Myocyte (in vitro differentiated cells): ENCODE data around the gene IL17RB. TPM values are rescaled to one million over a fixed set of nuclear protein-coding genes. Genes with fewer than 3 reads are reported as not detected.

ENCODE experiments used
- DNase-seq: peaks from one replicate; pipeline ENCODE4 v3.0.0-alpha.2; 2012; ENCODE audit warnings: low read depth
- polyA plus RNA-seq: library from polyadenylated mRNA; unstranded; fragments of >200 nt; gene quantifications from one replicate; pipeline ENCODE4 v1.2.1, GENCODE V29; 2012; ENCODE audit warnings: missing spikeins
- total RNA-seq: library from RNA; depleted of rRNA; stranded (reverse); fragments of >200 nt; gene quantifications from 2 replicates; pipeline ENCODE4 v1.2.3, GENCODE V29; 2014

The IL17RB gene, protein sequence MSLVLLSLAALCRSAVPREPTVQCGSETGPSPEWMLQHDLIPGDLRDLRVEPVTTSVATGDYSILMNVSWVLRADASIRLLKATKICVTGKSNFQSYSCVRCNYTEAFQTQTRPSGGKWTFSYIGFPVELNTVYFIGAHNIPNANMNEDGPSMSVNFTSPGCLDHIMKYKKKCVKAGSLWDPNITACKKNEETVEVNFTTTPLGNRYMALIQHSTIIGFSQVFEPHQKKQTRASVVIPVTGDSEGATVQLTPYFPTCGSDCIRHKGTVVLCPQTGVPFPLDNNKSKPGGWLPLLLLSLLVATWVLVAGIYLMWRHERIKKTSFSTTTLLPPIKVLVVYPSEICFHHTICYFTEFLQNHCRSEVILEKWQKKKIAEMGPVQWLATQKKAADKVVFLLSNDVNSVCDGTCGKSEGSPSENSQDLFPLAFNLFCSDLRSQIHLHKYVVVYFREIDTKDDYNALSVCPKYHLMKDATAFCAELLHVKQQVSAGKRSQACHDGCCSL
- not detected in 2 replicates for total RNA-seq
- 1.6 TPM for polyA plus RNA-seq

- no peak for DNase-seq
These were observed at the start of gene IL17RB, which contains the start of gene CHDH for GRCh38 chr3:53846134-53846850. IL17RB (plus strand) TSS chr3:53846568; CDS start chr3:53846589, 21 bp downstream. CHDH (minus strand) TSS chr3:53846419; CDS start chr3:53824008, 22,411 bp downstream.

DNA sequence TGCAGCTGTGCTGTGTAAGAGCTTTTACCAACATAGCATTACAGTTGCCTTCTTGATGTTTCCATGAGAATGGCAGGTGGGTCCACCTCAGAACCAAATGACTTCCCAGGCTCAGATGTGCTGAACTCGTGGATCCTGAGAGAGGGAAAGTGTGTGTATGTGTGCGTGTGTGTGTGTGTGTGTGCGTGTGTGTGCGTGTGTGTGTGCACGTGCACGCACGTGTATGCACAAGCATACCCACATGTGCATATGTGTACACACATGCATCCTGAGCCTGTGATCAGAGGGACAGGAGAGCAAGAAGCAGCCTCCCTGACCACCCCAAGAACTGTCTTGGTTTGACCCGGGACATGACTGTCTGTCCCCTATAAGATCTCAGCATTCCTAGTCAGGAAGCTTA, 48.2 kb upstream of the IL17RB start:
- no peak for DNase-seq

DNA sequence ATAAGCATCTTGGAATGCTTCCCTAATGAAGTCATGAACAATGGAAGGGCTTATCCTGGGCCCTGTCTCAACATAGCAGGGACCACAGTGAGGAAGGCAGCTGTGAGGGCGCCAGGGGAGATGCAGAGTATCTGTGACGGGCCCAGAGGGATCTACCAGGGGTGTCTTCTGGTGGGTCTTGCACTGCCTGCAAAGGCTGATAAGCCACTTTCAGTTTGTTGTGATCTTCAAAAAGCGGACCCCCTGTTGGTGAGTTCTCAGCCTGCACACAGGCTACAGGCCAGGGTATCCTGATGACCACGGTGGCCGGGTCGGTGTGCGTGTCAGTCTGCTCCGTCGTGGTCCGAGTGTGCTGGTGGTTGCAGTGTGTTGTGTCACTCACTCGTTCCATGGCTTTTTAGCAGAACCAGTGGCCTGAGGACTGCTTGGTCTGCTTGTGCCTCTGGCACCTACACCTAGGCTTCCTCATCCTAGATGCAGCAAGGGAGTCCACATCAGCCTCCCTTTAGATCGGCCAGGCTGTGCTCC, 47.0 kb upstream of the IL17RB start:
- DNase-seq = no peak

DNA sequence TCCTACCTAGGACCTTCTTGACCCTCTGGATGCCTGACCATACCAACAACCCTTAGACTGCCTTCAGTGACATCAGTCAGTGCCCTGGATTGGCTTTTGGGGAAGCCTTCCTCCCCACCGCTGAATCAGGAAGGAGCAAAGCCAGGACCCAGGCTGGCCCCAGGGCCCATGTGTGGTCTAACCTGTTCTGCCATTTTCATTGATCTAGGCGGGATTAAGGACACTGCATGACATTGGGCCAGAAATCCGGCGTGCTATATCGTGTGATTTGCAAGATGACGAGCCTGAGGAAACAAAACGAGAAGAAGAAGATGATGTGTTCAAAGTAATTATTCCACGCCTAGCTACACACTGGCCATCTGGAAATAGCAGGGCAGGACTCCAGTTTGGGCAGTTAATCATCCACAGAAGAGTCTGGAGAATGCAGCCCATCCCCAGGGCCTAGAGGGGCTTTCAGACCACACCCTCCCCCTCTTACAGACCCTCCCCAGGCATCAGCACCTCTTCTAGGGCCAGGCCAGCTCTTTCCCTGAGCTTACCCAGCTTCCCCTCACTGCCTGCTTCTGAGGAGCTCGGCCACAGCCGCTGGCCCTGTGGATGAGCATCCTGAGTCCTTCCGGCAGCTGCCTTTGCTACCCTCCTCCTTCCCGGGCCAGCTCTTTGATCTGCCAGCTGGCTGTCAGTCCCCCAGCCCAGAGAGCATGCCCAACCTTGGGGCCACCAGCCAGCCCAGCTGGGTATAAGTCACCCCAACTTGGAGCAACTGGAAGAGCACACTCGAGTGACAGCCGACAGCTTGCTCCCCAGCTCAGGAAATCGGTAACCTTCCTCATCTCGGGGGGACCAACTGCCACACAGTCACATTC, 46.1 kb upstream of the IL17RB start:
- DNase-seq = no peak

- no peak for DNase-seq
These were observed 45.0 kb upstream of the IL17RB start for GRCh38 chr3:53801319-53801718.

DNA sequence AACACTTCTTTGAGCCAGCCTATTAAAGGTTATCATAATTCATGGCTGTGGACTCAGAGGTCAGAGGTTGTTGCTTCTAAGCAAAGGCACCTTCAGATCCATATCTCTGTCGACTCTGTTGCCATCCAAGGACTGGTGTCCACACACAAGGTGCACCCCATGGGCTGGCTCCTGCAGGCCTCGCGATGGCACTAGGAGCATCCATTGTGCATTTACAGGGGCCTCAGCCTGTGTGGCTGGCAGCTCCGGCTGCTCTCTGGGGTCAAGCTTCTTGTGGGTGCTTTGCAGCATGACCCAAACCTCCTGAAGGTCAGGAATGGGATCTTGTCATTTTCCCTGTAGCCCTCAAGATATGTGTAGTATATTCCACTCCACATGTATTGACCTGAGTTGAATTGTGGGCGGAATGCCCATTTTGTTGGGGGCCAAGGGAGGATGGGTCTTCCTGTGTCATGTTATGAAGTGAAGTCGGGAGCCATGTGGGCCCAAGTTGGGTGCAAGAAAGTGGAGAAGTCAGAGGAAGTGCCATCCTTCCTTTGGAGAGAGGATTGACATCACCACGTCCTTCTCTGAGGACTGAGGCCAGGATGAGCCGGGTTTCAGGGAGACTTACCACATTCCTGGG, 44.0 kb upstream of the IL17RB start:
- no peak for DNase-seq

- DNase-seq = no peak
These were observed 43.1 kb upstream of the IL17RB start for GRCh38 chr3:53803124-53803815.

GRCh38 chr3:53803816-53804695, 42.3 kb upstream of the IL17RB start:
- no peak for DNase-seq

DNA sequence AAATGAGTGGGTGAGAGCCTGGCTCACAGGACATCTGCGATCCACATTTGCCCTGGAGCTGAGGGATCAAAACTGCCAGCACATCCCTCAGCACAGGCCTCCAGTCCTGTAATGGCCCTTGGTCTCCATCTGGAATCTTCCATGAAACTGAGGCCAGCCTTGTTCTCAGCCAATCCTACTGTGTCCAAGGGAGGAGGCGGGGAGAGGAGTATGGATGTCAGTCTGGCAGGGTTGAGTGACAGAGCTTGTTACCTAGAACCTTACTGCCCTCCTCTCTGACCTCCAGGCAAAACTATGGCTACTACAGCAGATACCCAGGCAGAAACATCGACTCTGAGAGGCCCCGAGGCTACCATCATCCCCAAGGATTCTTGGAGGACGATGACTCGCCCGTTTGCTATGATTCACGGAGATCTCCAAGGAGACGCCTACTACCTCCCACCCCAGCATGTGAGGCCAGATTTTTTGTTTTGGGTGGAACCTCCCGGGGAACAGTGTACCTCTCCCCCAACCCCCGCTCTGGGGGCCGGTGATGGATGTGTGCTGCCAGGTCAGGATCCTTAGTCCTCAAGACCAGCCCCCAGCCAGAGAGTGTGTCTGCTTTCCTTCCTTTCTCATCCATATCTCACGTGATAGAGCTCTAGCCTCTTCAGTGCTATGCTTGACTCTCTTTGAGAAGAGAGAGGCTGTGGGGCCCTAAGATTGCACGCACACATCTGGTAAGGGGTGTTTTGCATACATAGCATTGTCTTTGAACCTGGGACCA, 41.5 kb upstream of the IL17RB start:
- DNase-seq = peak; percentile 32

GRCh38 chr3:53805463-53806159, 40.8 kb upstream of the IL17RB start:
- no peak for DNase-seq

DNA sequence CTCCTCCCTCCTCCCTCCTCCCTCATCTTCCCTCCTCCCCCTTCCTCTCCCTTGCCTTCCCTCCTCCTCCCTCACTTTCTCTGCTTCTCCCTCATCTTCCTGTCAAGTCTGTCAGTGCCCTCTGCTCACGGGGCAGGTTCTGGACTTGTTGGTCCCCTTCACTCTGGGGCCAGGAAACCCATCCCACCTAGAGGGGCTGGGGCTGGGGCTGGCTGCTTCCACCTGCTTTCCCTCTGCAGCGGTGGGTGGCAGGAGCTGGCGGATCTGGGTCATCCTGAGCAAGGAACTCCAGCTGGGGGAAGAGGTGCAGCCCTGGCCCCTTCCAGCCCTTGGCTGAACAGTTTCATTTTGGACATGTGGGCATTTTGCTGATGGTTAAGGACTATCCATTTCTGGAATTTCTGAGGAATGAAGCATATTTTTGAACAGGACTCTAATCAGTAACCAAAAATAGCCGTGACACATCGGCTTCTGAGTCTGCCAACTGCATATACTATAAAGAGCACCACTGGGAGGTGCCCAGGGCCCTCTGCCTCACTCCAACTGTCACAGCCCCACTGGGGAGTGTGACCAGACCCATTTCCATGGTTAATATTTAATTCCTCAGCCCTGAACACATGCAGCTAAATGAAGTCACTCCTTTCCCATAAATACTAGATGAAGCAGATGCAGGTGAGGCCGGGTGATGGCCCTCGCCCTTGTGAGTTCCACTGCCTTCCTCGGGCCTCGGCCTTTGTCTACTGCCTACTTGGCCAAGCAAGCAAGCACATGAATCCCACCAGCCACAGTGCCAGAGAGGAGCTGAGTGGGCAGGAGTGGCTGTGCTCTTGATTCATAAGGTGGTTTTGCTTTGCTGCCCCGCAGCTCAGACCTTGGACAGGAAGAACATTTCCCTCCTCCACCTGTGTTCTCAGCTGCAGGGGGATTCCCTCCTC, 39.9 kb upstream of the IL17RB start:
- peak; percentile 74 for DNase-seq

- no peak for DNase-seq
These were observed 39.1 kb upstream of the IL17RB start for GRCh38 chr3:53807117-53807810.

GRCh38 chr3:53808496-53808895, 37.9 kb upstream of the IL17RB start:
- DNase-seq = no peak

DNA sequence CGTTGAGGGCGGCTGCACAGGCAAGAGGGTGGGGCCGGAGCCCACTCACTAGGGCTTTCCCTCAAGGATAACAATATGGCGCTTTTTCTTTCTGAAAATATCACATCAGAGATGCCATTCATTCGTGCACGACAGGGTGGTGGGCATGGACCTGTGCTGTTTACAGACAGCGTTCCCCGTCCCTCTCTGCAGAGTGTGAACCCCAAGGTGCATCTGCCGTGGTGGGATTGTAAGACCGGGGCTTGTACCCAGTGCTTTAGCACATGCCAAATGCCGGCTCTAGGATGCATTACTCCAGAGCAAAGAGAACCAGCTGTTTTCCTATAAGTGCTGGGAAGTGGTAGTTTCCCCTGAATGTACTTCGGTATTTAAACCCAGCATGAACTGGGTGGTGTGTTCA, 37.1 kb upstream of the IL17RB start:
- DNase-seq = no peak

DNA sequence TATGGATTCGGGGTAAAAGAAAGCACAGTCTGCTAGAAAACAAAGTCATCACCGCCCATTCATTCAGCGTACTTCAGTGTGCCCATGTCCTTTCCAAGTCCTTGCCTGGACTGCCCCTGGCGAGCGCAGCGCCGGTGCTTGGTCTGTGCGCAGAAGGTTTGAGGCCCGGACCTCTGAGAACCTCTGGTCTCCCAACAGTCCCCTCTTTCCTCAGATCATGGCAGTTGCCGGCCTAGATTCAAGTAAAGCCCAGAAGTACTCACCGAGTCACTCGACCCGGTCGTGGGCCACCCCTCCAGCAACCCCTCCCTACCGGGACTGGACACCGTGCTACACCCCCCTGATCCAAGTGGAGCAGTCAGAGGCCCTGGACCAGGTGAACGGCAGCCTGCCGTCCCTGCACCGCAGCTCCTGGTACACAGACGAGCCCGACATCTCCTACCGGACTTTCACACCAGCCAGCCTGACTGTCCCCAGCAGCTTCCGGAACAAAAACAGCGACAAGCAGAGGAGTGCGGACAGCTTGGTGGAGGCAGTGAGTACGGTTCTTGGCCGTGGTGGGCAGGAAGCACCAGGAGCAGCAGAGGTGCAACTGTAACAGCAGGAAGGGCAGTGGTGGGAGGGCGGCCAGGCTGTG, 36.5 kb upstream of the IL17RB start:
- DNase-seq = no peak
